EH (cell line): Measurements from ENCODE around the gene TSSK6.

Experiments
- DNase-seq: peaks from one replicate; pipeline ENCODE4 v3.0.0-alpha.2; 2015; ENCODE audit warnings: low read depth

The TSSK6 gene

GRCh38 chr19:19514881-19515641 is at the start of gene TSSK6:
Gene TSSK6, minus strand, starts transcription at chr19:19515548. Its CDS starts 121 bp downstream, at chr19:19515427.
- DNase-seq, result no peak

- no peak for DNase-seq
Observed at GRCh38 chr19:19563348-19563848, 48.0 kb upstream of the TSSK6 start.

GRCh38 chr19:19562665-19563347 is 47.5 kb upstream of the TSSK6 start:
- DNase-seq, result no peak

GRCh38 chr19:19561946-19562664 is 46.8 kb upstream of the TSSK6 start:
- no peak for DNase-seq

- no peak for DNase-seq
Observed at GRCh38 chr19:19559931-19560330, 44.6 kb upstream of the TSSK6 start.

- DNase-seq, result no peak
Observed at GRCh38 chr19:19558636-19559035, 43.3 kb upstream of the TSSK6 start.

- DNase-seq, result no peak
Observed at GRCh38 chr19:19558055-19558454, 42.7 kb upstream of the TSSK6 start.

GRCh38 chr19:19554074-19555023 is 39.0 kb upstream of the TSSK6 start:
- peak; percentile 57 for DNase-seq

GRCh38 chr19:19553670-19554069 is 38.3 kb upstream of the TSSK6 start:
- DNase-seq, result no peak

- peak; percentile 37 for DNase-seq
Observed at GRCh38 chr19:19552798-19553197, 37.5 kb upstream of the TSSK6 start.

GRCh38 chr19:19551853-19552192 is 36.5 kb upstream of the TSSK6 start:
- DNase-seq, result no peak

GRCh38 chr19:19550972-19551852 is 35.9 kb upstream of the TSSK6 start:
- DNase-seq, result no peak

GRCh38 chr19:19550485-19550929 is 35.2 kb upstream of the TSSK6 start:
- DNase-seq, result peak; percentile 61

- no peak for DNase-seq
Observed at GRCh38 chr19:19549804-19550464, 34.6 kb upstream of the TSSK6 start.

- DNase-seq, result no peak
Observed at GRCh38 chr19:19548915-19549759, 33.8 kb upstream of the TSSK6 start.

- DNase-seq, result no peak
Observed at GRCh38 chr19:19547674-19548336, 32.5 kb upstream of the TSSK6 start.

GRCh38 chr19:19546751-19547162 is 31.4 kb upstream of the TSSK6 start:
- DNase-seq, result no peak

GRCh38 chr19:19545707-19546106 is 30.4 kb upstream of the TSSK6 start:
- no peak for DNase-seq
